PC-9 (cell line): Measurements from ENCODE around the gene ZNF609. TPM values are rescaled to one million over a fixed set of nuclear protein-coding genes. Genes with fewer than 3 reads are reported as not detected.
"Not testable (repeated sequence)": the region's sequence is repeated elsewhere in the genome, so short reads cannot be mapped to it uniquely, and the experiment has no call there.

Source experiments
- BruUV-seq: library from RNA; stranded (reverse); fragments of 400-500 nt; replicated peaks from 2 replicates; lab custom pipeline; 2021; lab: Mats Ljungman, UMichigan
- CTCF ChIA-PET: fragments of 300-600 bp; sonication (Branson Sonifier 250); formaldehyde crosslinking; loops from one replicate; lab custom pipeline; 2022; ENCODE audit warnings: antibody characterized with exemption; lab: Charles Lee
- POLR2A ChIA-PET: fragments of 300-600 bp; sonication (Branson Sonifier 250); formaldehyde crosslinking; loops from one replicate; lab custom pipeline; 2022; ENCODE audit warnings: antibody characterized with exemption; ENCODE audit not compliant: unreplicated experiment; lab: Charles Lee
- DNase-seq, 2 experiments: peaks; one replicate each; pipeline versions ENCODE4 v3.0.0 to v3.0.0-alpha.2; 2015 to 2022; ENCODE audit warnings: mixed read lengths in 1 of 2
- H2AFZ ChIP-seq: fragments of 200-600 bp; sonication (generic); 2 replicates; pipeline ENCODE4 v1.8.1; 2017; ENCODE audit warnings: antibody characterized with exemption
- H3F3A ChIP-seq: fragments of 200-600 bp; sonication (generic); 2 replicates; pipeline ENCODE4 v1.8.1; 2017; ENCODE audit warnings: antibody characterized with exemption, mild to moderate bottlenecking, low read depth; ENCODE audit not compliant: insufficient read depth
- H3K27ac ChIP-seq: fragments of 200-600 bp; sonication (generic); 2 replicates; pipeline ENCODE4 v1.6.1; 2016; ENCODE audit warnings: mixed run types
- H3K27me3 ChIP-seq: fragments of 200-600 bp; sonication (generic); 2 replicates; pipeline ENCODE4 v1.6.1; 2016; ENCODE audit warnings: low read depth, mixed run types; ENCODE audit not compliant: insufficient read depth
- H3K36me3 ChIP-seq: fragments of 200-600 bp; sonication (generic); 2 replicates; pipeline ENCODE4 v1.6.1; 2016; ENCODE audit warnings: low read depth, mixed run types
- H3K4me1 ChIP-seq: fragments of 200-600 bp; sonication (generic); replicated peaks from 2 replicates; pipeline ENCODE4 v1.6.1; 2016; ENCODE audit warnings: mixed run types; ENCODE audit not compliant: insufficient read depth
- H3K4me2 ChIP-seq: fragments of 200-600 bp; sonication (generic); 2 replicates; pipeline ENCODE4 v1.6.1; 2017; ENCODE audit warnings: mixed run types
- H3K4me3 ChIP-seq: fragments of 200-600 bp; sonication (generic); 2 replicates; pipeline ENCODE4 v1.6.1; 2016; ENCODE audit warnings: mixed run types
- H3K79me2 ChIP-seq: fragments of 200-600 bp; sonication (generic); 2 replicates; pipeline ENCODE4 v1.6.1; 2017; ENCODE audit warnings: low read depth, mixed run types
- H3K9me2 ChIP-seq: fragments of 200-600 bp; sonication (generic); 2 replicates; pipeline ENCODE4 v1.8.1; 2017; ENCODE audit warnings: mild to moderate bottlenecking; ENCODE audit not compliant: insufficient read depth
- H3K9me3 ChIP-seq: fragments of 200-600 bp; sonication (generic); 2 replicates; pipeline ENCODE4 v1.8.1; 2016; ENCODE audit warnings: low read depth; ENCODE audit not compliant: insufficient read depth
- H4K20me1 ChIP-seq: fragments of 200-600 bp; sonication (generic); 2 replicates; pipeline ENCODE4 v1.8.1; 2017; ENCODE audit not compliant: insufficient read depth
- EZH2 ChIP-seq: fragments of 200-600 bp; sonication (generic); IDR thresholded peaks from 2 replicates; pipeline ENCODE4 v1.8.0; 2017; ENCODE audit warnings: antibody characterized with exemption, low read depth
- intact Hi-C: fragments of 100-400 bp; cut with micrococcal nuclease; formaldehyde crosslinking; loops from one replicate; pipeline ENCODE4 v1.10.0; 2022; ENCODE audit not compliant: unreplicated experiment
- total RNA-seq: library from RNA; stranded (reverse); gene quantifications from 2 replicates; pipeline ENCODE4 v1.2.3, GENCODE V29; 2021
- TF ChIP-seq, protein P1 (sequence below): fragments of 200-600 bp; sonication (generic); conservative IDR thresholded peaks from 2 replicates; pipeline ENCODE4 v1.6.1; 2017; ENCODE audit warnings: mixed run types, antibody characterized with exemption, mild to moderate bottlenecking, moderate library complexity

The ZNF609 gene
- total RNA-seq, 1 experiment from 2014 or later: 38.6 TPM

DNA sequence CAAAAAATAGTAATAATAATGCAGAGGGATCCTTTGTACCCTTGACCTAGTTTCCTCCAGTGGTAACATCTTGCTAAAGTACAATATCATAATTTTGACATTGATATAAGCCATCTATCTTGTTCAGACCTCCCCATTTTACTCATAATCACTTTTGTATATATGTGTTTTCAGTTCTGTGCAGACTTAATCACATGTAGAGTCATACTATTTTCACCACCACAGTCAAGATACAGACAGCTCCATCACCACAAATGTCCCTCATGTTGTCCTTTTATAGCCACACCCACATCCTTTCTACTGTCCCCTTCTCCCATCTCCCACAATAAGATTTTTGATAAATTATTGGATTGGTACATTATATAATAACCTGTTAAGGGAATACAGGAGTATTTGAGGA lies 25.4 kb downstream of the ZNF609 start:
- no peaks in the 10 kb centered on the region for H4K20me1 ChIP-seq
- CTCF ChIA-PET: no interaction called here
- no peak for DNase-seq
- no peaks in the 10 kb centered on the region for H3K79me2 ChIP-seq
- no peak overlapping the region for H3K27ac ChIP-seq
- H3K9me2 ChIP-seq: no peaks in the 10 kb centered on the region
- H3K4me1 ChIP-seq: no peaks in the 10 kb centered on the region
- H3K4me2 ChIP-seq: no peak overlapping the region
- H2AFZ ChIP-seq: no peak overlapping the region
- BruUV-seq: no TSS peak
- POLR2A ChIA-PET: no interaction called here
- H3K27me3 ChIP-seq: no peaks in the 10 kb centered on the region
- no peak overlapping the region for H3K4me3 ChIP-seq
- no peak for TF ChIP-seq EZH2
- TF ChIP-seq, protein P1, sequence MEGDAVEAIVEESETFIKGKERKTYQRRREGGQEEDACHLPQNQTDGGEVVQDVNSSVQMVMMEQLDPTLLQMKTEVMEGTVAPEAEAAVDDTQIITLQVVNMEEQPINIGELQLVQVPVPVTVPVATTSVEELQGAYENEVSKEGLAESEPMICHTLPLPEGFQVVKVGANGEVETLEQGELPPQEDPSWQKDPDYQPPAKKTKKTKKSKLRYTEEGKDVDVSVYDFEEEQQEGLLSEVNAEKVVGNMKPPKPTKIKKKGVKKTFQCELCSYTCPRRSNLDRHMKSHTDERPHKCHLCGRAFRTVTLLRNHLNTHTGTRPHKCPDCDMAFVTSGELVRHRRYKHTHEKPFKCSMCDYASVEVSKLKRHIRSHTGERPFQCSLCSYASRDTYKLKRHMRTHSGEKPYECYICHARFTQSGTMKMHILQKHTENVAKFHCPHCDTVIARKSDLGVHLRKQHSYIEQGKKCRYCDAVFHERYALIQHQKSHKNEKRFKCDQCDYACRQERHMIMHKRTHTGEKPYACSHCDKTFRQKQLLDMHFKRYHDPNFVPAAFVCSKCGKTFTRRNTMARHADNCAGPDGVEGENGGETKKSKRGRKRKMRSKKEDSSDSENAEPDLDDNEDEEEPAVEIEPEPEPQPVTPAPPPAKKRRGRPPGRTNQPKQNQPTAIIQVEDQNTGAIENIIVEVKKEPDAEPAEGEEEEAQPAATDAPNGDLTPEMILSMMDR: no peak
- H3K9me3 ChIP-seq: no peaks in the 10 kb centered on the region
- intact Hi-C loops: no loop called here
- H3F3A ChIP-seq: no peaks in the 10 kb centered on the region
- no peaks in the 10 kb centered on the region for H3K36me3 ChIP-seq

DNA sequence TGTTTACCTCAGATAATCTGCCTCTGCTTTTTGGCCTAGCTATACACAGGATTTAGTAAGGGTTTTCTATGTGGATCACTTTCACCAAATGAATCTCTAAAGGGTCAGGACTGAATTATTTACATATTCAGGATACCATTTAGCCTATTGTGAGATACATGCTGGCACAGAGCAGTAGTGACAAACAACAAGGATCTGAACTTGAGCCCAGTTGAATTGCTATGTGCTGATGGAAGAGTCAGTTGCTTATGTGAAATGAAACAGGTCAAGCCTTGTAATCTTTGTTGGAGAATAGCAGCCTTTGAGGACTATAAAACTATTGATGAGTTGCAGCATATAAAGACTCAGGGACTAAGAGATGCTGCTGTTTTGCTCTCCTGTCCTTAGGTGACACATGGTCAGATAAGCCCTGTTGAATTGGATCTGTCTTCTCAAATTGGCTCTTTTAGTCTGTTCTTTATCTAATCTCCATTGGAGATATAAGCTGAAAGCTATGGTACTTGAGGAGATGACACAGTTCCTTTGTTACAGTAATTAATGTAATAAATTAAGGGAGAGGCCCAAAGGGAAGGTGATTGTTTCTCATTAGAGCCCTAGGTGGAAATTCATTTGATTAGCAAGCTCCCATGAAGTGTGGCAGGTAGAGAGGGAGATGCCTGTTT lies 30.4 kb downstream of the ZNF609 start:
- H3K4me3 ChIP-seq: no peak overlapping the region
- TF ChIP-seq, protein P1: no peak
- POLR2A ChIA-PET: no interaction called here
- no peak for DNase-seq
- no peaks in the 10 kb centered on the region for H3F3A ChIP-seq
- H3K4me2 ChIP-seq: no peak overlapping the region
- H3K27ac ChIP-seq: no peak overlapping the region
- no peaks in the 10 kb centered on the region for H3K79me2 ChIP-seq
- H3K9me3 ChIP-seq: no peaks in the 10 kb centered on the region
- no peaks in the 10 kb centered on the region for H3K27me3 ChIP-seq
- H3K9me2 ChIP-seq: no peaks in the 10 kb centered on the region
- H4K20me1 ChIP-seq: no peaks in the 10 kb centered on the region
- no peaks in the 10 kb centered on the region for H3K36me3 ChIP-seq
- CTCF ChIA-PET: no interaction called here
- H3K4me1 ChIP-seq: no peaks in the 10 kb centered on the region
- intact Hi-C loops: no loop called here
- no TSS peak for BruUV-seq
- no peak overlapping the region for H2AFZ ChIP-seq

DNA sequence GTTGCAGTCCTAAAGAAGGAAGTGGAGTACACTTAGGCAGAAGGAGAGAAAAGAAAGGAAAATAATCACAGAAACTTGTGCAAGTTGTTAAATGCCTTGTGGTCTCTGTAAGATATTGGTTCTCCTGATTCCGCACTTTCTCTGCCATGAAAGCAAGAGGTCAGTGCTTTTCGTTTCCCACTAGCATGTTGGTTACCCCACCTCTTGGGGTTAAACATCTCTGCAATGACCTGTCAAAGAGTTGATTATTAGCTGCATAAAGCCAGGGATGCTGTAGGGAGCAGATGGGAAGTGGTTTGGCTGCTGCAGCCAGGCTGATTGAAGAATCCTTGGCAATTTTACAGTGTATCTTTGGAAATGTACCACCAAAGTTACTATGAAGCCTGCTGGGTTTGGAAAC lies 33.3 kb downstream of the ZNF609 start:
- Histone ChIP-seq H3K27me3 (no peaks in the 10 kb centered on the region), H3K4me1 (no peaks in the 10 kb centered on the region), H3F3A (no peaks in the 10 kb centered on the region), H3K9me2 (no peaks in the 10 kb centered on the region), H3K27ac (no peak overlapping the region), H3K4me2 (no peak overlapping the region), H3K36me3 (no peaks in the 10 kb centered on the region), H2AFZ (no peak overlapping the region), H3K4me3 (no peak overlapping the region), H3K9me3 (no peaks in the 10 kb centered on the region), H4K20me1 (no peaks in the 10 kb centered on the region), H3K79me2 (no peaks in the 10 kb centered on the region)
- no TSS peak for BruUV-seq
- intact Hi-C loops: no loop called here
- no peak for DNase-seq
- TF ChIP-seq EZH2: no peak
- TF ChIP-seq, protein P1: no peak
- POLR2A ChIA-PET: interaction anchor here (0.6 kb wide), 1 partner anchor 715 kb away, joined by 5 read pairs; no protein-coding TSS in a partner anchor
- CTCF ChIA-PET: no interaction called here

DNA sequence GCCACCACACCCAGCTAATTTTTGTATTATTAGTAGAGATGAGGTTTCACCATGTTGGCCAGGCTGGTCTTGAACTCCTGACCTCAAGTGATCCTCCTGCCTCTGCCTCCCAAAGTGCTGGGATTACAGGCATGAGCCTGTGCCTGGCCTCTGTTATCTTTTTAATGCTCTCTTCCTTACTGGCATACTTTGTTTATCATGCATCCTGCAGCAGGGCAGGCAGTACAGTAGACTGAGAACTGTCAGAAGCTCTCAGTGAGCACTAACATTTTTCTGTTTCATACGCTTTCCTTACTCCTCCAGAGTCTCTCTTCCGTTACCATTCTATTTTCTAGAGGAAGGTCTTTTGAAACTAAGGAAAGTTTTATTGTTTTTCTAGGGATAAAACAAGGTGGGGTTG lies 35.6 kb downstream of the ZNF609 start:
- intact Hi-C loops, H3K4me1 ChIP-seq, H2AFZ ChIP-seq, POLR2A ChIA-PET, H4K20me1 ChIP-seq, H3K27ac ChIP-seq, H3K36me3 ChIP-seq, H3K79me2 ChIP-seq, BruUV-seq, H3K9me2 ChIP-seq, H3K9me3 ChIP-seq, CTCF ChIA-PET, H3F3A ChIP-seq, H3K27me3 ChIP-seq, DNase-seq, H3K4me2 ChIP-seq, H3K4me3 ChIP-seq: not testable (repeated sequence)
